Sigmoid colon (tissue), 7 donors: ENCODE measurements around the gene OXTR. TPM values are rescaled to one million over a fixed set of nuclear protein-coding genes. Genes with fewer than 3 reads are reported as not detected.

Experiments
- DNase-seq: peaks from one replicate; pipeline ENCODE4 v3.0.0-alpha.2; 2019
- H3K27ac ChIP-seq, 4 donors: fragments of 200-600 bp; sonication (generic); one replicate each; pipeline ENCODE4 v1.5.1; 2016 to 2019; ENCODE audit warnings: mild to moderate bottlenecking in 1 of 4
- H3K27me3 ChIP-seq, 3 donors: fragments of 200-600 bp; sonication (generic); one replicate each; pipeline ENCODE4 v1.5.1; 2019; ENCODE audit warnings: mild to moderate bottlenecking in 1 of 3
- H3K36me3 ChIP-seq, 4 donors: fragments of 200-600 bp; sonication (generic); one replicate each; pipeline ENCODE4 v1.5.1; 2016 to 2019
- H3K4me1 ChIP-seq, 4 donors: fragments of 200-600 bp; sonication (generic); one replicate each; pipeline ENCODE4 v1.5.1; 2017 to 2019
- H3K4me3 ChIP-seq, 4 donors: fragments of 200-600 bp; sonication (generic); one replicate each; pipeline ENCODE4 v1.5.1; 2017 to 2019; ENCODE audit warnings: mild to moderate bottlenecking in 2 of 4, moderate library complexity in 1 of 4
- H3K9me3 ChIP-seq, 4 donors: fragments of 200-600 bp in 3 of 4; sonication (generic) in 3 of 4; one replicate each; pipeline versions ENCODE4 v1.5.1 to v1.6.1; 2013 to 2019
- EP300 ChIP-seq, 4 donors: sonication (generic); formaldehyde crosslinking; IDR thresholded peaks; one replicate each; pipeline ENCODE4 v1.6.1; 2017; ENCODE audit warnings: antibody characterized with exemption in 4 of 4
- POLR2A ChIP-seq, 2 donors: fragments of 450-650 bp; IDR thresholded peaks; one replicate each; pipeline ENCODE4 v1.6.1; 2016; ENCODE audit warnings: antibody characterized with exemption in 2 of 2, mild to moderate bottlenecking in 2 of 2, moderate library complexity in 2 of 2
- POLR2AphosphoS5 ChIP-seq, 4 donors: sonication (generic); formaldehyde crosslinking; IDR thresholded peaks; one replicate each; pipeline ENCODE4 v1.6.1; 2017; ENCODE audit warnings: antibody characterized with exemption in 4 of 4
- WGBS, 2 donors: extraction: QIAGEN DNeasy Blood & Tissue Kit; methylation state at CpG; one replicate each; pipeline ENCODE4 v1.1.7; 2013; 5-methylcytosine and 5-hydroxymethylcytosine counted together
- intact Hi-C: fragments of 100-400 bp; cut with DNase I; formaldehyde crosslinking; loops from one replicate; pipeline ENCODE4 v1.15.1; 2023
- polyA plus RNA-seq, 3 donors: library from polyadenylated mRNA; stranded (reverse); fragments of 200-250 nt; gene quantifications; one replicate each; pipeline ENCODE4 v1.2.3, GENCODE V29; 2013
- total RNA-seq, 4 donors: library from RNA; depleted of rRNA; stranded (reverse); fragments of >200 nt; gene quantifications; one replicate each; pipeline ENCODE4 v1.1.0, GENCODE V29; 2016
- TF ChIP-seq, protein P1 (sequence below), 4 experiments: fragments of 450-650 bp in 3 of 4; fragments of 200-600 bp in 1 of 4; IDR thresholded peaks; one replicate each; pipeline ENCODE4 v1.5.1; 2016 to 2019; ENCODE audit warnings: antibody characterized with exemption in 4 of 4, mild to moderate bottlenecking in 3 of 4, moderate library complexity in 2 of 4
- donor health status: healthy with polysubstance abuse.
- donor health status: Bipolar disorder and iron deficiency.
- donor health status: healthy.

OXTR gene
- total and polyA plus RNA-seq, 7 donors = under 0.01 to 0.55 (median 0.29) TPM; not detected in 1

DNA sequence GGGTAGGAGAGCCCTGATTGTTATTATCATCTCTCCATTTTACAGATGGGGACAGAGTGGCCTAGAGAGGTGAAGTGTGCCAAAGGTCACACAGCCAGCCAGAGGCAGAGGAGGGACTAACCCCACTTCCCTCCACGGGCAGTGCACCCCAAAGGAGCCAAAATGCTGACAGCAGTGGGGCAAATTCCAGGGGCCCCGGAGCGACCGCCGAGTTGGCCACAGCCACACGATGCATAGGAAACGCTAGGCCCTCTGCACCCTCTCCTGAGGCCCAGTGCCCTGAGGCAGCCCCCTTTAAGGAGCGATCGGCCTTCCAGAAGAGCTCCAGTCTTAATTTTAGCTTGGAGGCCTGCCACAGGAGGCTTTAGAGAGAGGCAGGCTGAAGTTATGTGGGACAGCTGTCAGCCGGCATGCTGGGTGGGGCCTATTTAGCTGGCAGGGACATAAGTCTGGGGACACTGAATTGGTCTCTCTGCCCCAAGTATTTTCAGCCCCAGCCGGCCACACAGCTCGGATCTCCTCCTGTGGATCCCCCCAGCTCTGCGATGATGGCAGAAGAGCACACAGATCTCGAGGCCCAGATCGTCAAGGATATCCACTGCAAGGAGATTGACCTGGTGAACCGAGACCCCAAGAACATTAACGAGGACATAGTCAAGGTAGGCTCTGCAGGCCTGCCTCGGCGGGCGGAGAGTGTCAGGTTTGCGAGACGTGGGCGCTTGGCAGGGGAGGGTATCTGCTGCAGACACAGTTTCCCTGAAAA, 35.9 kb downstream of the OXTR start, which contains the start of gene CAV3:
Gene CAV3 (plus strand): TSS at position 471 of the 763 bp plus-strand sequence. CDS start 75 bp downstream, at position 546.
- no peak for DNase-seq
- WGBS, 2 donors = 72 to 78% methylated on average over 23 of the region's 23 CpGs
- H3K4me3 ChIP-seq = no peak within 1 kb of the TSS
- no peaks in the 10 kb centered on the region for H3K9me3 ChIP-seq
- TF ChIP-seq POLR2A (IDR thresholded peaks at IDR 0.05) = no peak
- TF ChIP-seq EP300 (IDR thresholded peaks at IDR 0.05) = no peak
- no peak for TF ChIP-seq POLR2AphosphoS5 (IDR thresholded peaks at IDR 0.05)
- H3K36me3 ChIP-seq = no peaks in the 10 kb centered on the region
- intact Hi-C loops = no loop called here
- H3K4me1 ChIP-seq = no peaks in the 10 kb centered on the region
- H3K27me3 ChIP-seq = no peaks in the 10 kb centered on the region
- H3K27ac ChIP-seq = no peak within 1 kb of the TSS

- no peak for DNase-seq
- intact Hi-C loops = no loop called here
- no peak overlapping the region for H3K27ac ChIP-seq
- H3K9me3 ChIP-seq = no peaks in the 10 kb centered on the region
- no peaks in the 10 kb centered on the region for H3K4me1 ChIP-seq
- H3K27me3 ChIP-seq = no peaks in the 10 kb centered on the region
- H3K4me3 ChIP-seq = no peak overlapping the region
- WGBS, 2 donors = 62 to 83% methylated on average over 4 of the region's 4 CpGs
- H3K36me3 ChIP-seq = no peaks in the 10 kb centered on the region
- TF ChIP-seq, protein P1, sequence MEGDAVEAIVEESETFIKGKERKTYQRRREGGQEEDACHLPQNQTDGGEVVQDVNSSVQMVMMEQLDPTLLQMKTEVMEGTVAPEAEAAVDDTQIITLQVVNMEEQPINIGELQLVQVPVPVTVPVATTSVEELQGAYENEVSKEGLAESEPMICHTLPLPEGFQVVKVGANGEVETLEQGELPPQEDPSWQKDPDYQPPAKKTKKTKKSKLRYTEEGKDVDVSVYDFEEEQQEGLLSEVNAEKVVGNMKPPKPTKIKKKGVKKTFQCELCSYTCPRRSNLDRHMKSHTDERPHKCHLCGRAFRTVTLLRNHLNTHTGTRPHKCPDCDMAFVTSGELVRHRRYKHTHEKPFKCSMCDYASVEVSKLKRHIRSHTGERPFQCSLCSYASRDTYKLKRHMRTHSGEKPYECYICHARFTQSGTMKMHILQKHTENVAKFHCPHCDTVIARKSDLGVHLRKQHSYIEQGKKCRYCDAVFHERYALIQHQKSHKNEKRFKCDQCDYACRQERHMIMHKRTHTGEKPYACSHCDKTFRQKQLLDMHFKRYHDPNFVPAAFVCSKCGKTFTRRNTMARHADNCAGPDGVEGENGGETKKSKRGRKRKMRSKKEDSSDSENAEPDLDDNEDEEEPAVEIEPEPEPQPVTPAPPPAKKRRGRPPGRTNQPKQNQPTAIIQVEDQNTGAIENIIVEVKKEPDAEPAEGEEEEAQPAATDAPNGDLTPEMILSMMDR (IDR thresholded peaks at IDR 0.05) = no peak
- TF ChIP-seq POLR2AphosphoS5 (IDR thresholded peaks at IDR 0.05) (no peak), POLR2A (IDR thresholded peaks at IDR 0.05) (no peak), EP300 (IDR thresholded peaks at IDR 0.05) (no peak)
These were observed 37.0 kb downstream of the OXTR start for GRCh38 chr3:8732413-8732812.

DNA sequence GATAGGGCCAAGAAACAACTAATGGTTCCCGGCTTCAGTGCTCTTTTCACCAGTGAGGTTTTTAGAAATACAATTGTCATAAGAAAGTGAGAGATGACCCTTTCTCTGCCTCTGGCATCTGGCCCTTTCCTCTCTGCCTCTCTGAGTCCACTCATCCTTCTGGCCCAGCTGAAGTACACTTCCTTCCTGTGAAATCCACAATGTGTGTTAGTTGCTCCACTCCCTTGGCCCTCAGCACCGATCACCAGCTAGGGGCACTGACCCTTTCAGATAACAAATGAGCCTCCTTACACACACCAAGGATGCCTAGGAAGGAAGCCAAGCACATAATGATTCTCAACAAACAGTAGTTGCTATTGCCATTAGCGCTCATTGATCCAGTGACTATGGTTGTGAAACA, 38.8 kb downstream of the OXTR start:
- intact Hi-C loops = no loop called here
- Histone ChIP-seq H3K27me3 (no peaks in the 10 kb centered on the region), H3K27ac (no peak overlapping the region), H3K4me1 (no peaks in the 10 kb centered on the region), H3K9me3 (peaks cover 0 to 3% (median 0%) of the 10 kb centered on the region in 4 donors), H3K4me3 (no peak overlapping the region), H3K36me3 (no peaks in the 10 kb centered on the region)
- no peak for DNase-seq
- TF ChIP-seq EP300 (IDR thresholded peaks at IDR 0.05) (no peak), POLR2A (IDR thresholded peaks at IDR 0.05) (no peak), POLR2AphosphoS5 (IDR thresholded peaks at IDR 0.05) (no peak)
- TF ChIP-seq, protein P1 (IDR thresholded peaks at IDR 0.05) = no peak
- 68 to 74% methylated on average over 3 of the region's 3 CpGs for WGBS, 2 donors

GRCh38 chr3:8729479-8729878, 39.9 kb downstream of the OXTR start:
- Histone ChIP-seq H3K4me1 (no peaks in the 10 kb centered on the region), H3K9me3 (peaks cover 0 to 3% (median 0%) of the 10 kb centered on the region in 4 donors), H3K4me3 (no peak overlapping the region), H3K27me3 (no peaks in the 10 kb centered on the region), H3K27ac (no peak overlapping the region), H3K36me3 (no peaks in the 10 kb centered on the region)
- intact Hi-C loops = no loop called here
- TF ChIP-seq, protein P1 (IDR thresholded peaks at IDR 0.05) = no peak
- no peak for TF ChIP-seq POLR2A (IDR thresholded peaks at IDR 0.05)
- TF ChIP-seq POLR2AphosphoS5 (IDR thresholded peaks at IDR 0.05) = no peak
- TF ChIP-seq EP300 (IDR thresholded peaks at IDR 0.05) = no peak
- no peak for DNase-seq
- 91 to 92% methylated on average over 3 of the region's 3 CpGs for WGBS, 2 donors

DNA sequence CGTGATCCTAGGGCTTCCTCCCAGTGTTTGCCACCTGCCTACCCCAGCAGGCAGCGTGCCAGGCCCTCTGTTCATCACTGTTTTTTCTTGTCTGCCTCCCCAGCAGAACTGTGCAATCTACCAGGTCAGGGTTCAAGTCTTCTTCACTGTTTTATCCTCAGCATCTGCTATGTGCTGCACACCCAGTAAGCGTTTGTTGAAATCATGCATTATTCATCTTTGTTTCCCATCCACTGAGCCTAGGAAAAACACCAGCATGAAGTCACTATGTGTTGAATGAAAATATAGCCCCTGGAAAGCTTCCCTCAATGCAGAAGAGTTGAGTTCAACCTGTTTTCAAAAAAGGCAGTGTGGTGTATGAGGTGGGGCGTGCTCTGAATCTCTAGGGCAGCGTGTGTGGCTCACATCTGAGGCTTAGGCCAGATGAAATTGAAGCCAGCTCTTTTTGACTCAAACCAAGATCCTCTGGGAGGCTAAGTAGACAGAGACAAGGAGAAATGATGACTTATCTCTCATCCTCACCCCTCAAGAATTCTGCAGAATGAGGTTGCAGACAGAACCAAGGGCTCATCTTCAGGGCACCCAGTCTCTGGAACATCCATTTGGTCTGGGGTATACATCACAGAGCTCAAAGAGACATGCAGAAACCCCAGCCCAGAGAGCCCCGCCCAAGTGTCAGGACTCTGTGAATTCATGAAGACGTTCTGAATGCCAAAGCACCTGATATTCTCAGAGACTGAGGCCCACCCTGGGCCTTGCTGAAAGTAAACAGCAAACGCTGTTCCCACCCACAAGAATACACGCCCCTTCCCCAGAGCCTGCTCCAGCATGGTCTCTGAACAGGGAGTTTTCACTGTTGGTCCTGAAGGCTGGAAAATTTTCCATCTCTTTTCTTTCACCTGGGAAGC, 41.6 kb downstream of the OXTR start:
- intact Hi-C loops = no loop called here
- TF ChIP-seq, protein P1 (IDR thresholded peaks at IDR 0.05) = no peak
- TF ChIP-seq EP300 (IDR thresholded peaks at IDR 0.05) (no peak), POLR2A (IDR thresholded peaks at IDR 0.05) (no peak), POLR2AphosphoS5 (IDR thresholded peaks at IDR 0.05) (no peak)
- no peak overlapping the region for H3K27ac ChIP-seq
- H3K4me3 ChIP-seq = no peak overlapping the region
- peaks cover 0 to 3% (median 0%) of the 10 kb centered on the region in 4 donors for H3K9me3 ChIP-seq
- H3K4me1 ChIP-seq = no peaks in the 10 kb centered on the region
- H3K27me3 ChIP-seq = no peaks in the 10 kb centered on the region
- WGBS, 2 donors = 57 to 80% methylated on average over 9 of the region's 9 CpGs
- DNase-seq = no peak
- no peaks in the 10 kb centered on the region for H3K36me3 ChIP-seq
